ENCODE results near the gene FBLN1.
"Not testable (repeated sequence)": the region's sequence is repeated elsewhere in the genome, so short reads cannot be mapped to it uniquely, and the experiment has no call there.

- TF ChIP-seq EZH2 (IDR thresholded peaks at IDR 0.05; ENCODE audit: insufficient read depth, poor library complexity, severe bottlenecking); EZH2phosphoT487 (IDR thresholded peaks at IDR 0.05; ENCODE audit: insufficient read depth, low read depth): not testable (repeated sequence)
These were observed 120.9 kb downstream of the FBLN1 start for GRCh38 chr22:45623464-45624145.

All from GM23248 (cell line).